Peyer's patch (tissue), 4 donors: ENCODE measurements around the gene ALDH1L1. TPM values are rescaled to one million over a fixed set of nuclear protein-coding genes. Genes with fewer than 3 reads are reported as not detected.

Experiments
- DNase-seq, 3 donors: peaks; one replicate each; pipeline ENCODE4 v3.0.0-alpha.2; 2017 to 2019
- H3K27ac ChIP-seq, 4 donors: fragments of 200-600 bp; sonication (generic); one replicate each; pipeline ENCODE4 v1.5.1; 2016 to 2019
- H3K27me3 ChIP-seq, 2 donors: fragments of 200-600 bp; sonication (generic); one replicate each; pipeline ENCODE4 v1.5.1; 2019
- H3K36me3 ChIP-seq, 3 donors: fragments of 200-600 bp; sonication (generic); one replicate each; pipeline ENCODE4 v1.5.1; 2016 to 2019
- H3K4me1 ChIP-seq, 4 donors: fragments of 200-600 bp; sonication (generic); one replicate each; pipeline ENCODE4 v1.5.1; 2016 to 2019
- H3K4me3 ChIP-seq, 4 donors: fragments of 200-600 bp; sonication (generic); 1 replicate in 3 of 4; 2 replicates in 1 of 4; pipeline ENCODE4 v1.5.1; 2016 to 2019; ENCODE audit warnings: mild to moderate bottlenecking in 1 of 4
- H3K9me3 ChIP-seq, 4 donors: fragments of 200-600 bp; sonication (generic); one replicate each; pipeline ENCODE4 v1.5.1; 2016 to 2019; ENCODE audit warnings: mild to moderate bottlenecking in 1 of 4
- CTCF ChIP-seq, 6 experiments: fragments of 450-650 bp in 4 of 6; fragments of 200-600 bp in 2 of 6; sonication (generic) in 1 of 6; IDR thresholded peaks; one replicate each; pipeline ENCODE4 v1.5.1; 2017 to 2019; ENCODE audit warnings: antibody characterized with exemption in 6 of 6, mild to moderate bottlenecking in 3 of 6, moderate library complexity in 1 of 6
- POLR2A ChIP-seq, 2 donors: fragments of 450-650 bp; IDR thresholded peaks; one replicate each; pipeline ENCODE4 v1.5.1; 2017; ENCODE audit warnings: antibody characterized with exemption in 2 of 2, mild to moderate bottlenecking in 2 of 2, moderate library complexity in 2 of 2
- total RNA-seq, 4 donors: library from RNA; depleted of rRNA; stranded (reverse); fragments of >200 nt; gene quantifications; one replicate each; pipeline ENCODE4 v1.1.0, GENCODE V29; 2016

Gene ALDH1L1
- total RNA-seq, 4 donors from 2014 or later = 2.0 to 14.2 (median 4.6) TPM

- no peaks in the 10 kb centered on the region for H3K27me3 ChIP-seq
- TF ChIP-seq POLR2A (IDR thresholded peaks at IDR 0.05) (no peak), CTCF (IDR thresholded peaks at IDR 0.05) (no peak)
- no peaks in the 10 kb centered on the region for H3K9me3 ChIP-seq
- no peaks in the 10 kb centered on the region for H3K36me3 ChIP-seq
- no peak overlapping the region for H3K27ac ChIP-seq
- H3K4me3 ChIP-seq = no peak overlapping the region
- DNase-seq = no peak
- H3K4me1 ChIP-seq = no peaks in the 10 kb centered on the region
These were observed 14.4 kb upstream of the ALDH1L1 start for GRCh38 chr3:126194713-126195305.

GRCh38 chr3:126191246-126191645 is 10.9 kb upstream of the ALDH1L1 start:
- Histone ChIP-seq H3K4me1 (no peaks in the 10 kb centered on the region), H3K9me3 (no peaks in the 10 kb centered on the region), H3K4me3 (no peak overlapping the region), H3K36me3 (no peaks in the 10 kb centered on the region), H3K27me3 (no peaks in the 10 kb centered on the region), H3K27ac (no peak overlapping the region)
- no peak for DNase-seq
- no peak for TF ChIP-seq CTCF (IDR thresholded peaks at IDR 0.05)
- TF ChIP-seq POLR2A (IDR thresholded peaks at IDR 0.05) = no peak

- TF ChIP-seq CTCF (IDR thresholded peaks at IDR 0.05) (no peak), POLR2A (IDR thresholded peaks at IDR 0.05) (no peak)
- no peak for DNase-seq
- no peaks in the 10 kb centered on the region for H3K36me3 ChIP-seq
- H3K27me3 ChIP-seq = no peaks in the 10 kb centered on the region
- no peaks in the 10 kb centered on the region for H3K4me1 ChIP-seq
- no peak overlapping the region for H3K4me3 ChIP-seq
- H3K27ac ChIP-seq = no peak overlapping the region
- no peaks in the 10 kb centered on the region for H3K9me3 ChIP-seq
These were observed 7.5 kb upstream of the ALDH1L1 start for GRCh38 chr3:126187920-126188319.

GRCh38 chr3:126186749-126187148 is 6.4 kb upstream of the ALDH1L1 start:
- H3K4me1 ChIP-seq = no peaks in the 10 kb centered on the region
- H3K27me3 ChIP-seq = no peaks in the 10 kb centered on the region
- no peak for TF ChIP-seq CTCF (IDR thresholded peaks at IDR 0.05)
- no peak for TF ChIP-seq POLR2A (IDR thresholded peaks at IDR 0.05)
- H3K9me3 ChIP-seq = no peaks in the 10 kb centered on the region
- DNase-seq = no peak
- H3K4me3 ChIP-seq = no peak overlapping the region
- H3K27ac ChIP-seq = no peak overlapping the region
- H3K36me3 ChIP-seq = no peaks in the 10 kb centered on the region

GRCh38 chr3:126186271-126186670 is 5.9 kb upstream of the ALDH1L1 start:
- Histone ChIP-seq H3K27me3 (no peaks in the 10 kb centered on the region), H3K4me1 (no peaks in the 10 kb centered on the region)

More at GRCh38 chr3:126186271-126186670, 5.9 kb upstream of the ALDH1L1 start:
- H3K36me3 ChIP-seq = no peaks in the 10 kb centered on the region
- TF ChIP-seq CTCF (IDR thresholded peaks at IDR 0.05) = no peak
- no peak for TF ChIP-seq POLR2A (IDR thresholded peaks at IDR 0.05)
- DNase-seq = no peak
- H3K27ac ChIP-seq = no peak overlapping the region
- no peaks in the 10 kb centered on the region for H3K9me3 ChIP-seq
- no peak overlapping the region for H3K4me3 ChIP-seq
